GM12864 (cell line): ENCODE data around the gene CHP1.

Experiments used
- DNase-seq: peaks from one replicate; pipeline ENCODE4 v3.0.0-alpha.2; 2011; ENCODE audit warnings: low read depth
- H3K4me3 ChIP-seq: 2 replicates; pipeline ENCODE4 v1.5.1; 2011; ENCODE audit warnings: mild to moderate bottlenecking, low read depth, low read length, control low read depth
- TF ChIP-seq, protein P1 (sequence below): IDR thresholded peaks from 2 replicates; pipeline ENCODE4 v1.5.1; 2011; ENCODE audit warnings: low read depth, mild to moderate bottlenecking, moderate library complexity, low read length, control low read depth, inconsistent platforms; ENCODE audit errors: missing control alignments

Gene CHP1

DNA sequence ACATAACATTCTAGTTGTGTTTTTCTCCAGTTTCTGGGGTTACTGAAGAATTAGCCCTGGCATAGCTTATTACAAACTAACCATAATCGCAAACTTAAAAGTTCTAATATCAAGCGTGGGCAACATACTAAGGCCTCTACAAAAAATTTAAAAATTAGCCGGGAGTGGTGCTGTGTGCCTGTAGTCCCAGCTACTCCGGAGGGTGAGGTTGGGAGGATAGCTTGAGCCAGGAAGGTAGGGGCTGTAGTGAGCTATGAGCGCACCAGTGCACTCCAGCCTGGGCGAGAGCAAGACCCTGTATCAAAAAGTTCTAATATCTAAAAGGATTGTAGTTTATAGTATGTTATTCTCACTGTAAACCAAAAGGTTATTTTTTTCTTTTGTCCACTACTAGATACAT lies 100.2 kb downstream of the CHP1 start:
- TF ChIP-seq, protein P1, sequence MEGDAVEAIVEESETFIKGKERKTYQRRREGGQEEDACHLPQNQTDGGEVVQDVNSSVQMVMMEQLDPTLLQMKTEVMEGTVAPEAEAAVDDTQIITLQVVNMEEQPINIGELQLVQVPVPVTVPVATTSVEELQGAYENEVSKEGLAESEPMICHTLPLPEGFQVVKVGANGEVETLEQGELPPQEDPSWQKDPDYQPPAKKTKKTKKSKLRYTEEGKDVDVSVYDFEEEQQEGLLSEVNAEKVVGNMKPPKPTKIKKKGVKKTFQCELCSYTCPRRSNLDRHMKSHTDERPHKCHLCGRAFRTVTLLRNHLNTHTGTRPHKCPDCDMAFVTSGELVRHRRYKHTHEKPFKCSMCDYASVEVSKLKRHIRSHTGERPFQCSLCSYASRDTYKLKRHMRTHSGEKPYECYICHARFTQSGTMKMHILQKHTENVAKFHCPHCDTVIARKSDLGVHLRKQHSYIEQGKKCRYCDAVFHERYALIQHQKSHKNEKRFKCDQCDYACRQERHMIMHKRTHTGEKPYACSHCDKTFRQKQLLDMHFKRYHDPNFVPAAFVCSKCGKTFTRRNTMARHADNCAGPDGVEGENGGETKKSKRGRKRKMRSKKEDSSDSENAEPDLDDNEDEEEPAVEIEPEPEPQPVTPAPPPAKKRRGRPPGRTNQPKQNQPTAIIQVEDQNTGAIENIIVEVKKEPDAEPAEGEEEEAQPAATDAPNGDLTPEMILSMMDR: no peak
- no peak for DNase-seq
- peak overlapping the region; percentile 93 for H3K4me3 ChIP-seq
